IMR-90 (cell line): ENCODE results near the gene LONP1. TPM values are rescaled to one million over a fixed set of nuclear protein-coding genes. Genes with fewer than 3 reads are reported as not detected.

Experiments
- ATAC-seq: fragments of 200-7000 bp; cut with Tn5 transposase; 2 replicates; pipeline ENCODE4 v1.9.1; 2020; ENCODE audit warnings: low read depth, mild to moderate bottlenecking, moderate library complexity
- BruUV-seq: library from RNA; stranded (reverse); fragments of 400-500 nt; replicated peaks from 2 replicates; lab custom pipeline; 2021; lab: Mats Ljungman, UMichigan
- CTCF ChIA-PET: fragments of 300-600 bp; formaldehyde crosslinking; extraction: SDS; loops from one replicate; lab custom pipeline; 2021; ENCODE audit warnings: antibody characterized with exemption; lab: Yijun Ruan, JAX
- POLR2A ChIA-PET: fragments of 300-600 bp; sonication (Branson Sonifier 250); formaldehyde crosslinking; loops from one replicate; lab custom pipeline; 2022; ENCODE audit warnings: antibody characterized with exemption; ENCODE audit not compliant: unreplicated experiment; lab: Charles Lee
- DNase-seq: peaks from one replicate; pipeline ENCODE4 v3.0.0; 2013
- H2AFZ ChIP-seq: replicated peaks from 2 replicates; pipeline ENCODE3; 2013; ENCODE audit warnings: low read length, mild to moderate bottlenecking; ENCODE audit not compliant: poor library complexity
- H2AK5ac ChIP-seq: 2 replicates; pipeline ENCODE4 v1.6.1; 2013; ENCODE audit warnings: low read depth, low read length, inconsistent platforms
- H2AK9ac ChIP-seq: replicated peaks from 2 replicates; pipeline ENCODE3; 2013; ENCODE audit warnings: mild to moderate bottlenecking, low read depth, low read length, moderate library complexity; ENCODE audit not compliant: poor library complexity
- H2BK120ac ChIP-seq: 2 replicates; pipeline ENCODE4 v1.6.1; 2013; ENCODE audit warnings: low read depth, low read length, inconsistent platforms
- H2BK15ac ChIP-seq: 3 replicates; pipeline ENCODE4 v1.6.1; 2013; ENCODE audit warnings: low read depth, low read length, inconsistent platforms
- H2BK20ac ChIP-seq: 2 replicates; pipeline ENCODE4 v1.6.1; 2013; ENCODE audit warnings: low read depth, mild to moderate bottlenecking, inconsistent platforms, low read length, moderate library complexity
- H2BK5ac ChIP-seq: 2 replicates; pipeline ENCODE4 v1.6.1; 2013; ENCODE audit warnings: mild to moderate bottlenecking, low read depth, low read length, inconsistent platforms; ENCODE audit not compliant: poor library complexity, severe bottlenecking
- H3K14ac ChIP-seq: replicated peaks from 2 replicates; pipeline ENCODE4 v1.6.1; 2013; ENCODE audit warnings: low read depth, low read length, inconsistent platforms
- H3K18ac ChIP-seq: 2 replicates; pipeline ENCODE4 v1.6.1; 2013; ENCODE audit warnings: low read depth, low read length, control low read depth
- H3K23ac ChIP-seq: 2 replicates; pipeline ENCODE4 v1.6.1; 2013; ENCODE audit warnings: low read depth, low read length, inconsistent platforms
- H3K27ac ChIP-seq: 2 replicates; pipeline ENCODE4 v1.5.1; 2013; ENCODE audit warnings: mild to moderate bottlenecking, control low read depth, low read length; ENCODE audit not compliant: insufficient read depth
- H3K27me3 ChIP-seq: 2 replicates; pipeline ENCODE4 v1.6.1; 2013; ENCODE audit warnings: low read length; ENCODE audit not compliant: control insufficient read depth, insufficient read depth
- H3K36me3 ChIP-seq: 2 replicates; pipeline ENCODE4 v1.6.1; 2013; ENCODE audit warnings: low read length, mixed read lengths; ENCODE audit not compliant: control insufficient read depth, insufficient read depth
- H3K4ac ChIP-seq: 2 replicates; pipeline ENCODE4 v1.6.1; 2013; ENCODE audit warnings: low read depth, low read length, inconsistent platforms
- H3K4me1 ChIP-seq: 2 replicates; pipeline ENCODE4 v1.6.1; 2013; ENCODE audit warnings: low read length, mixed read lengths; ENCODE audit not compliant: control insufficient read depth, insufficient read depth
- H3K4me2 ChIP-seq: 2 replicates; pipeline ENCODE4 v1.6.1; 2013; ENCODE audit warnings: low read depth, mild to moderate bottlenecking, control low read depth, low read length, moderate library complexity
- H3K4me3 ChIP-seq: 2 replicates; pipeline ENCODE4 v1.5.1; 2013; ENCODE audit warnings: low read depth, mild to moderate bottlenecking, control low read depth, low read length, moderate library complexity; ENCODE audit not compliant: insufficient read depth
- H3K56ac ChIP-seq: 2 replicates; pipeline ENCODE4 v1.6.1; 2013; ENCODE audit warnings: low read length, inconsistent platforms; ENCODE audit not compliant: insufficient read depth; ENCODE audit errors: extremely low read depth
- H3K79me1 ChIP-seq, 2 experiments: 2 replicates each; pipeline ENCODE4 v1.6.1; 2013; ENCODE audit warnings: low read length in 2 of 2, inconsistent platforms in 1 of 2, low read depth in 1 of 2
- H3K9ac ChIP-seq: 2 replicates; pipeline ENCODE4 v1.6.1; 2013; ENCODE audit warnings: low read depth, low read length, control low read depth
- H3K9me1 ChIP-seq: 2 replicates; pipeline ENCODE4 v1.6.1; 2013; ENCODE audit warnings: low read length, inconsistent platforms; ENCODE audit not compliant: insufficient read depth
- H3K9me3 ChIP-seq: 2 replicates; pipeline ENCODE4 v1.6.1; 2013; ENCODE audit warnings: low read length; ENCODE audit not compliant: control insufficient read depth, insufficient read depth
- H4K20me1 ChIP-seq: 2 replicates; pipeline ENCODE4 v1.6.1; 2013; ENCODE audit warnings: low read length, inconsistent platforms; ENCODE audit not compliant: insufficient read depth
- H4K5ac ChIP-seq: 2 replicates; pipeline ENCODE4 v1.6.1; 2013; ENCODE audit warnings: mild to moderate bottlenecking, low read depth, low read length, control low read depth
- H4K8ac ChIP-seq, 2 experiments: 2 replicates each; pipeline ENCODE4 v1.6.1; 2013; ENCODE audit warnings: low read depth in 2 of 2, low read length in 2 of 2, control low read depth in 1 of 2, inconsistent platforms in 1 of 2
- H4K91ac ChIP-seq: 2 replicates; pipeline ENCODE4 v1.6.1; 2013; ENCODE audit warnings: low read depth, low read length, inconsistent platforms; ENCODE audit not compliant: insufficient read depth
- BHLHE40 ChIP-seq: fragments of 150-350 bp; IDR thresholded peaks from 2 replicates; pipeline ENCODE4 v1.6.1; 2016; ENCODE audit warnings: mild to moderate bottlenecking, low read depth, low read length
- CHD1 ChIP-seq: IDR thresholded peaks from 2 replicates; pipeline ENCODE4 v1.6.1; 2012; ENCODE audit warnings: low read depth, low read length, improper control_type of control experiment
- MAFK ChIP-seq: IDR thresholded peaks from 2 replicates; pipeline ENCODE4 v1.6.1; 2012; ENCODE audit warnings: low read depth, low read length, improper control_type of control experiment
- MAZ ChIP-seq: IDR thresholded peaks from 2 replicates; pipeline ENCODE4 v1.6.1; 2012; ENCODE audit warnings: low read depth, mild to moderate bottlenecking, low read length, improper control_type of control experiment, moderate library complexity, borderline replicate concordance
- NFE2L2 ChIP-seq: fragments of 150-350 bp; IDR thresholded peaks from 2 replicates; pipeline ENCODE4 v1.6.1; 2016; ENCODE audit warnings: low read depth, mild to moderate bottlenecking, low read length
- POLR2A ChIP-seq: IDR thresholded peaks from 2 replicates; pipeline ENCODE4 v1.6.1; 2012; ENCODE audit warnings: mild to moderate bottlenecking, low read depth, low read length
- SMC3 ChIP-seq: fragments of 150-350 bp; IDR thresholded peaks from 2 replicates; pipeline ENCODE4 v1.6.1; 2016; ENCODE audit warnings: low read depth, mild to moderate bottlenecking, antibody characterized with exemption, low read length, moderate library complexity
- WGBS, 2 experiments: methylation state at CpG; one replicate each; pipeline versions ENCODE4 v1.1.5 to v1.1.7; 2013; ENCODE audit warnings: missing lambda C conversion rate in 2 of 2; ENCODE audit not compliant: insufficient read length in 1 of 2; ENCODE audit errors: extremely low coverage in 2 of 2; 5-methylcytosine and 5-hydroxymethylcytosine counted together
- dilution Hi-C: fragments of 300-500 bp; cut with HindIII; formaldehyde crosslinking; loops from one replicate; pipeline ENCODE4 v1.14.3; 2018; ENCODE audit warnings: low sequenced_read_pairs; ENCODE audit not compliant: unreplicated experiment
- in situ Hi-C: fragments of 300-500 bp; cut with MboI; formaldehyde crosslinking; loops from 3 replicates; pipeline ENCODE4 v1.14.3; 2019; ENCODE audit warnings: low sequenced_read_pairs, inconsistent platforms, mixed read lengths
- intact Hi-C: fragments of 100-400 bp; cut with micrococcal nuclease; formaldehyde crosslinking; loops from 2 replicates; pipeline ENCODE4 v1.10.0; 2022
- polyA plus RNA-seq, 3 experiments: library from polyadenylated mRNA; depleted of rRNA; stranded (reverse); fragments of >200 nt; gene quantifications; 2 replicates each; pipeline ENCODE4 v1.2.3, GENCODE V29; 2012; ENCODE audit warnings: low replicate concordance in 1 of 3
- total RNA-seq: library from RNA; depleted of rRNA; stranded (reverse); fragments of >200 nt; gene quantifications from 2 replicates; pipeline ENCODE4 v1.2.3, GENCODE V29; 2012
- TF ChIP-seq, protein P1 (sequence below): conservative IDR thresholded peaks from 2 replicates; pipeline ENCODE4 v1.5.1; 2012; ENCODE audit warnings: mild to moderate bottlenecking, low read depth, low read length, improper control_type of control experiment

LONP1 gene
- total and polyA plus RNA-seq, 2 of the 4 experiments (the other 2 are of a cell fraction): 64.2 to 93.2 TPM

DNA sequence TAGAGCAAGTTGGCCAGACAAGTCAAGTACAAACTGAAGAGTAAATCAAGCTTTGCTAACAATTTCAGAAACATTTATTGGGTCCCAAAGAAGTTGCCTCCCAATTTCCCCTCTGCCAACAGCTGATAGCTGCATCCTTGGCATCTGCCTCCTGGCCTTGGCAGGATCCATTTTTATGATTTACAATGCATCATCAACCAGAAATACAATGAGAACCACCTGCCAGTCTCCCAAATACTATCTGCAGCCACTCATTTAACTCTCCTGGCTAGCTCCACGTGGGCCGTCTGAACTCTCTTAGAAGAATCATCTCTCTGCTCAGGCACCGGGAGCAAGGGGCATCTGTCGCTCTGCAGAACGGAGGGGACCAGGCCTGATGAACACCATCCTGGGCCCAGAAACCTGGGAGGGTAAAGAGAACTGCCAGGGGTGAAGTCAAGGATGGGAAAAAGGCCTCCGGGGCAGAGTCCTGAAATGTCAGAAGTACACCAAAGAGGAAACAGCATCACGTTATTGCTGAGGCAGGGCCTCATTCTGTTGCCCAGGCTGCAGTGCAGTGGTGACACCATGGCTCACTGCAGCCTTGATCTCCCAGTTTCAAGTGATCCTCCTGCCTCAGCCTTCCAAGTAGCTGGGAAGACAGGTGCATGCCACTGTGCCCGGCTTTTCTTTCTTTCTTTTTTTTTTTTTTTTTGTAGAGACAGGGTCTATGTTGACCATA lies 2.6 kb downstream of the LONP1 start:
- peak overlapping the region; percentile 93; the same call in 1 of the 2 replicates for H3K4ac ChIP-seq
- no peak overlapping the region for H3K56ac ChIP-seq
- H3K9me3 ChIP-seq: no peaks in the 10 kb centered on the region
- no peak overlapping the region for H4K91ac ChIP-seq
- no peak overlapping the region for H3K14ac ChIP-seq
- no TSS peak for BruUV-seq
- ATAC-seq (no peak), DNase-seq (no peak)
- no peak overlapping the region for H2BK5ac ChIP-seq
- H3K9me1 ChIP-seq: peaks cover 9% of the 10 kb centered on the region
- H2BK120ac ChIP-seq: no peak overlapping the region; the same call in 1 of the 2 replicates
- CTCF ChIA-PET: no interaction called here
- H3K9ac ChIP-seq: peak overlapping the region; percentile 18; the same call in 1 of the 2 replicates
- H3K27me3 ChIP-seq: no peaks in the 10 kb centered on the region
- no peak overlapping the region for H4K8ac ChIP-seq
- intact Hi-C loops (no loop called here), in situ Hi-C loops (no loop called here), dilution Hi-C loops (no loop called here)
- no peak overlapping the region; the same call in 1 of the 2 replicates for H3K4me2 ChIP-seq
- H2AK5ac ChIP-seq: peak overlapping the region; percentile 79; the same call in 1 of the 2 replicates
- POLR2A ChIA-PET: no interaction called here
- no peak for TF ChIP-seq CHD1
- no peak for TF ChIP-seq SMC3
- TF ChIP-seq, protein P1, sequence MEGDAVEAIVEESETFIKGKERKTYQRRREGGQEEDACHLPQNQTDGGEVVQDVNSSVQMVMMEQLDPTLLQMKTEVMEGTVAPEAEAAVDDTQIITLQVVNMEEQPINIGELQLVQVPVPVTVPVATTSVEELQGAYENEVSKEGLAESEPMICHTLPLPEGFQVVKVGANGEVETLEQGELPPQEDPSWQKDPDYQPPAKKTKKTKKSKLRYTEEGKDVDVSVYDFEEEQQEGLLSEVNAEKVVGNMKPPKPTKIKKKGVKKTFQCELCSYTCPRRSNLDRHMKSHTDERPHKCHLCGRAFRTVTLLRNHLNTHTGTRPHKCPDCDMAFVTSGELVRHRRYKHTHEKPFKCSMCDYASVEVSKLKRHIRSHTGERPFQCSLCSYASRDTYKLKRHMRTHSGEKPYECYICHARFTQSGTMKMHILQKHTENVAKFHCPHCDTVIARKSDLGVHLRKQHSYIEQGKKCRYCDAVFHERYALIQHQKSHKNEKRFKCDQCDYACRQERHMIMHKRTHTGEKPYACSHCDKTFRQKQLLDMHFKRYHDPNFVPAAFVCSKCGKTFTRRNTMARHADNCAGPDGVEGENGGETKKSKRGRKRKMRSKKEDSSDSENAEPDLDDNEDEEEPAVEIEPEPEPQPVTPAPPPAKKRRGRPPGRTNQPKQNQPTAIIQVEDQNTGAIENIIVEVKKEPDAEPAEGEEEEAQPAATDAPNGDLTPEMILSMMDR: no peak
- TF ChIP-seq NFE2L2: no peak
- no peak for TF ChIP-seq POLR2A
- no peak for TF ChIP-seq MAZ
- no peak for TF ChIP-seq MAFK
- no peak for TF ChIP-seq BHLHE40
- H2BK20ac ChIP-seq: no peak overlapping the region
- H3K23ac ChIP-seq: 0 out of 2 replicates have a peak overlapping the region, but pooled peaks have one; percentile 25
- WGBS, 2 experiments: 100% methylated on average over 1 of the region's 8 CpGs; no CpG with 5 or more reads in 1 of the 2 experiments
- peaks cover 4% of the 10 kb centered on the region for H3K4me1 ChIP-seq
- peaks cover 8 to 46% of the 10 kb centered on the region in 2 experiments; a peak in 3 of 4 replicates for H3K79me1 ChIP-seq
- H2AK9ac ChIP-seq: peak overlapping the region; percentile 34
- H2BK15ac ChIP-seq: no peak overlapping the region
- H3K27ac ChIP-seq: peak overlapping the region; percentile 74; the same call in 1 of the 2 replicates
- no peak overlapping the region for H2AFZ ChIP-seq
- no peak overlapping the region for H3K4me3 ChIP-seq
- no peak overlapping the region for H4K5ac ChIP-seq
- peaks cover 22% of the 10 kb centered on the region for H3K36me3 ChIP-seq
- no peak overlapping the region for H3K18ac ChIP-seq
- H4K20me1 ChIP-seq: peaks cover 50% of the 10 kb centered on the region
